Measurements from ENCODE around the gene ETS1.

The ETS1 gene

GRCh38 chr11:128540469-128540868 is 46.9 kb downstream of the ETS1 start:
- POLR2A ChIA-PET (ENCODE audit: low non-redundant PET): no interaction called here
- CTCF ChIA-PET: interaction anchor here (0.7 kb wide), 1 partner anchor 78 kb away, joined by 5 read pairs; no protein-coding TSS in a partner anchor
- no peak overlapping the region for H3K27ac ChIP-seq
- TF ChIP-seq CTCF (conservative IDR thresholded peaks at IDR 0.05; ENCODE audit: low read depth): no peak
- no peak for DNase-seq (ENCODE audit: low spot score)

DNA sequence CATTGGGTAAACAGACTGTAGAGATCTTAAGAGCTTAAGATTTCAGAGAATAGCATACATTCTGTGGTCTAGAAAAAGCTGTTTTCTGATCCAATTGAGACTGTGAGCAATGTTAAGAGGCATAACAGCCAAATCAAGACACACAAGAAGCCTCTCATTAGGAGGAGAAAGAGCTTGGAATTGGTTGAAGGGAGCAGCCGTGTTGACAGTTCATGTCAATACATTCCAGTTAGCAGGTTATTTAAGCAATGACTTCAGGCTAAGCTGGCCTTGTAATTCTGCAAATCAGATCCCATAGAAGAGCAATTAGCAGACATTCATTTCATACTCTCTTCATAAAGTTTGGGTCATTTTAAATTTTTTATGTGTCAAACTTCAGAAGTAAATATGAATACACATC is 50.9 kb downstream of the ETS1 start:
- POLR2A ChIA-PET (ENCODE audit: low non-redundant PET): no interaction called here
- no peak for DNase-seq (ENCODE audit: low spot score)
- CTCF ChIA-PET: interaction anchor here (0.6 kb wide), 1 partner anchor 500 kb away, joined by 4 read pairs; no protein-coding TSS in a partner anchor
- no peak overlapping the region for H3K27ac ChIP-seq
- TF ChIP-seq CTCF (conservative IDR thresholded peaks at IDR 0.05; ENCODE audit: low read depth): no peak

GRCh38 chr11:128535468-128536457 is 51.6 kb downstream of the ETS1 start:
- POLR2A ChIA-PET (ENCODE audit: low non-redundant PET): no interaction called here
- no peak for TF ChIP-seq CTCF (conservative IDR thresholded peaks at IDR 0.05; ENCODE audit: low read depth)
- no peak for DNase-seq (ENCODE audit: low spot score)
- CTCF ChIA-PET: no interaction called here
- H3K27ac ChIP-seq: no peak overlapping the region

DNA sequence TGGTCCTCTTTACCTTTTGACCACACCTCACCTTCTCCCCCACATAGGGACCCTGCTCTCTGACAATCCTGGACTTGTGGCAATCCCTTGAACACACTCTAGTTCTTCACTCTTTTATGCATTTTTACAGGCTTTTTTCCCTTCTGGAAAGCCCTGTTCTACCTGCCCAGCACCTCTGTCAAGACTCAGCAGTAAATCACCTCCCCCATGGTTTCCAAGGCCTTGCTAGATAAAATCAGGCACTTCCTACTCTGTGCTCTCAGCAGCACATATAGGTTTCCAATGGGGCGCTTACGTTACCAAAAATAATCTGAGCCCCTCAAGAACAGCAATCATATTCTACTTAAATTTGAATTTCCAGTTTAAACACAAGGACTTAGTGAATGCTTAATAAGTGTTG is 53.9 kb downstream of the ETS1 start:
- no peak for DNase-seq (ENCODE audit: low spot score)
- no peak overlapping the region for H3K27ac ChIP-seq
- CTCF ChIA-PET: no interaction called here
- TF ChIP-seq CTCF (conservative IDR thresholded peaks at IDR 0.05; ENCODE audit: low read depth): no peak
- POLR2A ChIA-PET (ENCODE audit: low non-redundant PET): no interaction called here

- TF ChIP-seq CTCF (conservative IDR thresholded peaks at IDR 0.05; ENCODE audit: low read depth): no peak
- ChIA-PET POLR2A (ENCODE audit: low non-redundant PET) (no interaction called here), CTCF (interaction anchor here (1.2 kb wide), 1 partner anchor 10 kb away, joined by 3 read pairs; no protein-coding TSS in a partner anchor)
- DNase-seq (ENCODE audit: low spot score): no peak
- no peak overlapping the region for H3K27ac ChIP-seq
These were observed 54.7 kb downstream of the ETS1 start for GRCh38 chr11:128532572-128533091.

- H3K27ac ChIP-seq: no peak overlapping the region
- ChIA-PET CTCF (interaction anchor here (0.6 to 1.2 kb wide), 3 partner anchors 9 to 48 kb away, joined by 3 to 5 read pairs (median 4); no protein-coding TSS in a partner anchor), POLR2A (ENCODE audit: low non-redundant PET) (no interaction called here)
- TF ChIP-seq CTCF (conservative IDR thresholded peaks at IDR 0.05; ENCODE audit: low read depth): no peak
- DNase-seq (ENCODE audit: low spot score): no peak
These were observed 55.3 kb downstream of the ETS1 start for GRCh38 chr11:128532016-128532571.
